ENCODE measurements around the gene ANXA6.

The ANXA6 gene

GRCh38 chr5:151097820-151098767 lies 59.5 kb downstream of the ANXA6 start:
- DNase-seq: peak in 1 of 5 donors; percentile 64

DNA sequence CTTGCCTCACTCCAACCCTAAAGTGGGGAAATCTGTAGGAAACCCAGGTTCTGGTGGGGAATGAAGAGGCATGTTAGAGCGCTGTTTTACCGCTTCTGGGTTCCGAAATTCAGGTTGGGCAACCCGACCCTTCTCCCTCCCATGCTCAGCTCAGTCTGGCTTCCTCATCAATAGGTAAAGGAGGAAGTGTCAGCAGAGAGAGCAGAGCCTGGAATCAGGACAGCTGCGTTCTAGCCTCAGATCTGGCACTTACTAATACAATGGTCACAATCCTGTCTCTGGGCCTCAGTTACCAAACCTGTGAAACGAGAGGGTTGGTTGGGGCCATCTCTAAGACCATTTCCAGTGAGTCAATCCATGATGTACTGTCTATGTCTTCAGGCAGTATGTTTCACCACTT lies 60.5 kb downstream of the ANXA6 start:
- no peak for DNase-seq

GRCh38 chr5:151096001-151096373 lies 61.6 kb downstream of the ANXA6 start:
- DNase-seq: no peak

- DNase-seq: no peak
These were observed 62.1 kb downstream of the ANXA6 start for GRCh38 chr5:151095341-151096000.

DNA sequence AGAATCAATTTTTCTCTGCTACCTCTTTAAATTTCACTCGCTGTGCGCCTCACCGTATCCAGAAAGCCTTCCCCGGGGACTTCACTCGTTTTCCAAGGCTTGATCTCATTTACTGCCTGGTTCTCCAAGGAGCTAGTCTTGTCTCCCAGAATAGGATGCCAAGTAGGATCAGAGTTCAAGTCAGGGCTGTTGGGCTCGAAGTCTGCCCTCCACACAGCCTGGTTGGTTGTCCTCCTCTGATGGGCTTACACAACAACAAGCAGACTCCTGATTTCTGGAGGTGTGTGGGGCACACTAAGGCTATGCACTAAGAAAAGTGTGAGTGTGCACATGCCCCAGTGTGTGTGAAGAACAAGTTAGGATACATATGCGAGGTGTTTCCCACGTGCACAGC lies 62.7 kb downstream of the ANXA6 start:
- no peak for DNase-seq

- DNase-seq: peak; percentile 30 to 65 (median 41)
These were observed 63.3 kb downstream of the ANXA6 start for GRCh38 chr5:151094030-151094851.

- DNase-seq: no peak
These were observed 64.1 kb downstream of the ANXA6 start for GRCh38 chr5:151093476-151093889.

GRCh38 chr5:151092762-151093161 lies 64.8 kb downstream of the ANXA6 start:
- DNase-seq: no peak

DNA sequence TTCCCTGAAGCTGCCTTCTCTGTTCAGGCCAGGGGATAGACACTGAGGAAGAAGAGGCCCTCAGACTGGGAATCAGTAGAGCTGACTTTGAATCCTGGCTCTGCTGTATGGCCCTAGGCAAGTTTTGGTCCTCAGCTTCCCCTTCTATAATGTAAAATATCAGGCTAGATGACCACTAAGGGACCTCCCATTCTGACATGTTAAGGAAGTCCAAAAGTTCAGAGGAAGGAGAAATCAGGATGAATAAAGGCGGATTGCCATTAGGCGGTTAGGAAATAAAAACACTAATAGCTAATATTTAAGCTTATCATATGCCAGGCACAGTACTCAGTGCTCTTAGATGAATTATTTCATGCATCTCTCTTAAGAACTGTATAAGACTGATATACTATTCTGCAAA lies 67.9 kb downstream of the ANXA6 start:
- no peak for DNase-seq

DNA sequence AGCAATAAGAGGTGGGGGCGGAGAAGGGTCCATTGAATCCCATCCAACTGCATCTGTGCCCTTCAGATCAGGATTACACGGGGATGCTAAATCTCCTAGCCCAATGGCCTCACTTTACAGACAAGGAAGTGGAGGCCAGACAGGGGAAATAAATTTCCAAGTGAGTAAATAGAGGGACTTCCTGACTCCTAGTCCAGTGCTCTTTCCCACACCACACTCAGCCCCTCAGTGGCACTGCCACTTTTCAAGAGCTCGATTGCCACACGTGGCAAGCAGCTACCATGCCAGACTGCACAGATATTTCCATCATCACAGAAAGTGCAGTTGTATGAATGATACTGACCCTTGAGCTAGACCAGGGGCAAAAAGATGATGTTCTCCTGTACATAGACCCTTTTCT lies 68.6 kb downstream of the ANXA6 start:
- no peak for DNase-seq

GRCh38 chr5:151087486-151087885 lies 70.1 kb downstream of the ANXA6 start:
- no peak for DNase-seq

- DNase-seq: peak; percentile 54 to 73 (median 69)
These were observed 70.6 kb downstream of the ANXA6 start for GRCh38 chr5:151086905-151087360.

DNA sequence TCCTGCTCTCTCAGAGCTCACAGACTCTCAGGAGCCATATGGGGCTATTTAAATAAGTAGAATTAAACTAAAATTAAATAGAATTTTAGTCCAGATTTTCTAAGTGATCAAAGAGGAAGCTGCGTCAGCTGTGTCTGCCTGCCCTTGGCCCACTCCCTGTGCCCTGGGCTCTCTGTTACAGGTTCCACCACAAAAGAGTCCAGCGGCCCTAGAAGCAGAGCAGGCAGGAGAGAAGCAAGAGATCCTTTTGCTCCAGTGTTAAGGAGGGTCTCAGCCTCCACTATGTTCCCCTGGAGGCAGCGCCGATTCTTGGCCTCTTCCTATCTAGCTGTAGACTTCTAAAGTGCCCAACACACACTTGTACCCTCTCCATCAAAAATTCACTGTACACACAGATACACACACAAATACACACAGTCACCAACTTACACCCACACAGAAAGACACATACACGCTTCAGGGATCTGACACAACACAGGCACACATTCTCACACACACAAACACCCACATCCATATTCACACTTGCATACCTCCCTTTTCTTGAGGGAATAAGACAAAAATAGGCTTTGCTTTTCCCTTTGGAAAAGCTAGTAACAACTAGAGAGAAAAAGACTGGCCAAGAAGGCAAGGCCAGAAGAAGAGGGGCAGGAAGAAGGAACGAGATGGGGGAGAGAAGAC lies 71.2 kb downstream of the ANXA6 start:
- DNase-seq: no peak

- DNase-seq: peak in 4 of 5 donors; percentile 48 to 57 (median 54)
These were observed 72.0 kb downstream of the ANXA6 start for GRCh38 chr5:151085517-151086041.

GRCh38 chr5:151084363-151084762 lies 73.2 kb downstream of the ANXA6 start:
- no peak for DNase-seq

- peak; percentile 53 to 77 (median 58) for DNase-seq
These were observed 74.4 kb downstream of the ANXA6 start for GRCh38 chr5:151083081-151083676.

GRCh38 chr5:151082282-151082902 lies 75.2 kb downstream of the ANXA6 start:
- no peak for DNase-seq

GRCh38 chr5:151081431-151082281 lies 75.9 kb downstream of the ANXA6 start:
- no peak for DNase-seq

GRCh38 chr5:151080613-151081430 lies 76.8 kb downstream of the ANXA6 start, which contains the start of gene TNIP1:
Gene TNIP1 (minus strand): TSS chr5:151081034. CDS start chr5:151065095, 15,939 bp downstream.
- DNase-seq: peak; percentile 86 to 93 (median 89)
